GM23338 (cell line): ENCODE measurements around the gene IQCM. TPM values are rescaled to one million over a fixed set of nuclear protein-coding genes. Genes with fewer than 3 reads are reported as not detected.

Experiments
- ATAC-seq: fragments of 200-7000 bp; cut with Tn5 transposase; 3 replicates; pipeline ENCODE4 v1.9.1; 2020
- DNase-seq: peaks from one replicate; pipeline ENCODE4 v3.0.0-alpha.2; 2015; ENCODE audit warnings: low spot score
- H2AFZ ChIP-seq: fragments of 200-600 bp; sonication (generic); 2 replicates; pipeline ENCODE4 v1.8.0; 2016; ENCODE audit warnings: antibody characterized with exemption, mild to moderate bottlenecking, moderate library complexity
- H3F3A ChIP-seq: fragments of 200-600 bp; sonication (generic); replicated peaks from 2 replicates; pipeline ENCODE4 v1.8.0; 2017; ENCODE audit warnings: antibody characterized with exemption, mixed run types, low read depth
- H3K27ac ChIP-seq: fragments of 200-600 bp; sonication (generic); 2 replicates; pipeline ENCODE4 v1.6.1; 2016; ENCODE audit warnings: low read depth
- H3K27me3 ChIP-seq: fragments of 200-600 bp; sonication (generic); 2 replicates; pipeline ENCODE4 v1.8.0; 2016; ENCODE audit warnings: mild to moderate bottlenecking, mixed run types, moderate library complexity; ENCODE audit not compliant: insufficient read depth
- H3K36me3 ChIP-seq: fragments of 200-600 bp; sonication (generic); 2 replicates; pipeline ENCODE4 v1.8.0; 2016; ENCODE audit warnings: mild to moderate bottlenecking; ENCODE audit not compliant: insufficient read depth
- H3K4me1 ChIP-seq: fragments of 200-600 bp; sonication (generic); 2 replicates; pipeline ENCODE4 v1.8.0; 2016; ENCODE audit warnings: mild to moderate bottlenecking, moderate library complexity; ENCODE audit not compliant: insufficient read depth
- H3K4me2 ChIP-seq: fragments of 200-600 bp; sonication (generic); 2 replicates; pipeline ENCODE4 v1.7.1; 2017; ENCODE audit warnings: mixed run types
- H3K4me3 ChIP-seq: fragments of 200-600 bp; sonication (generic); 2 replicates; pipeline ENCODE4 v1.6.1; 2016; ENCODE audit warnings: mixed run types
- H3K79me2 ChIP-seq: fragments of 200-600 bp; sonication (generic); replicated peaks from 2 replicates; pipeline ENCODE4 v1.8.0; 2017; ENCODE audit warnings: mild to moderate bottlenecking; ENCODE audit not compliant: insufficient read depth
- H3K9me2 ChIP-seq: fragments of 200-600 bp; sonication (generic); 2 replicates; pipeline ENCODE4 v1.8.0; 2017; ENCODE audit not compliant: insufficient read depth
- H4K20me1 ChIP-seq: fragments of 200-600 bp; sonication (generic); replicated peaks from 2 replicates; pipeline ENCODE4 v1.8.0; 2017; ENCODE audit warnings: mild to moderate bottlenecking; ENCODE audit not compliant: insufficient read depth
- H3K27ac Mint-ChIP-seq: 2 replicates; pipeline ENCODE4 v1.8.0; 2020; ENCODE audit warnings: inconsistent platforms, mild to moderate bottlenecking, moderate library complexity, mixed read lengths
- H3K27me3 Mint-ChIP-seq: 3 replicates; pipeline ENCODE4 v1.8.0; 2022; ENCODE audit warnings: low read depth, mild to moderate bottlenecking, moderate library complexity, mixed read lengths, inconsistent platforms; ENCODE audit not compliant: insufficient read depth, poor library complexity
- H3K36me3 Mint-ChIP-seq: 3 replicates; pipeline ENCODE4 v1.8.0; 2021; ENCODE audit warnings: low read depth, mild to moderate bottlenecking, inconsistent platforms, moderate library complexity, mixed read lengths
- H3K4me1 Mint-ChIP-seq: 3 replicates; pipeline ENCODE4 v1.8.0; 2020; ENCODE audit warnings: mild to moderate bottlenecking, inconsistent platforms, mixed read lengths
- H3K4me3 Mint-ChIP-seq: 3 replicates; pipeline ENCODE4 v1.8.0; 2021; ENCODE audit warnings: moderate library complexity, mild to moderate bottlenecking, inconsistent platforms, mixed read lengths
- H3K9me3 Mint-ChIP-seq: 3 replicates; pipeline ENCODE4 v1.8.0; 2020; ENCODE audit warnings: moderate library complexity, mild to moderate bottlenecking, inconsistent platforms, mixed read lengths
- CREB1 ChIP-seq: fragments of 250-450 bp; sonication (Bioruptor Pico); IDR thresholded peaks from 2 replicates; pipeline ENCODE4 v1.5.0; 2020; ENCODE audit warnings: low read depth, mild to moderate bottlenecking, moderate library complexity
- EZH2 ChIP-seq: fragments of 200-600 bp; sonication (generic); IDR thresholded peaks from one replicate; pipeline ENCODE4 v1.8.0; 2017; ENCODE audit warnings: antibody characterized with exemption, mild to moderate bottlenecking, low read depth; ENCODE audit not compliant: unreplicated experiment
- EZH2phosphoT487 ChIP-seq: fragments of 200-600 bp; sonication (generic); IDR thresholded peaks from one replicate; pipeline ENCODE4 v1.8.1; 2018; ENCODE audit warnings: antibody characterized with exemption; ENCODE audit not compliant: unreplicated experiment
- JUNB ChIP-seq: IDR thresholded peaks from one replicate; pipeline ENCODE4 v1.6.1; 2016; ENCODE audit warnings: antibody characterized with exemption; ENCODE audit not compliant: unreplicated experiment
- NANOG ChIP-seq: IDR thresholded peaks from 2 replicates; pipeline ENCODE4 v1.6.1; 2016; ENCODE audit warnings: antibody characterized with exemption, borderline replicate concordance
- POLR2AphosphoS5 ChIP-seq: IDR thresholded peaks from 2 replicates; pipeline ENCODE4 v1.6.1; 2016; ENCODE audit warnings: antibody characterized with exemption, low read depth
- REST ChIP-seq: IDR thresholded peaks from one replicate; pipeline ENCODE4 v1.6.1; 2018; ENCODE audit warnings: antibody characterized with exemption; ENCODE audit not compliant: unreplicated experiment
- STAT1 ChIP-seq: IDR thresholded peaks from one replicate; pipeline ENCODE4 v1.6.1; 2016; ENCODE audit warnings: antibody characterized with exemption; ENCODE audit not compliant: unreplicated experiment
- ZNF331 ChIP-seq: fragments of 250-450 bp; sonication (Bioruptor Pico); IDR thresholded peaks from 2 replicates; pipeline ENCODE4 v1.5.0; 2020; ENCODE audit warnings: low read depth, mild to moderate bottlenecking, moderate library complexity
- ZNF462 ChIP-seq: fragments of 250-450 bp; sonication (Bioruptor Pico); IDR thresholded peaks from 2 replicates; pipeline ENCODE4 v1.5.0; 2020; ENCODE audit warnings: mild to moderate bottlenecking, moderate library complexity
- polyA plus RNA-seq: library from polyadenylated mRNA; unstranded; fragments of >200 nt; fragmentation: Nextera tagmentation; extraction: Ambion mirVana; gene quantifications from 2 replicates; pipeline ENCODE4 v1.2.1, GENCODE V29; 2016
- total RNA-seq: library from RNA; depleted of rRNA; stranded (reverse); fragments of >200 nt; shearing (Covaris generic); gene quantifications from 2 replicates; pipeline ENCODE4 v1.2.3, GENCODE V29; 2014

IQCM gene
- total and polyA plus RNA-seq, 2 experiments from 2014 or later = not detected

GRCh38 chr4:149604827-149605226 is 210.8 kb downstream of the IQCM start:
- H3K9me3 Mint-ChIP-seq = no peaks in the 10 kb centered on the region; the same call in 2 of the 3 replicates
- no peaks in the 10 kb centered on the region for H3K36me3 ChIP-seq
- H2AFZ ChIP-seq = 0 out of 2 replicates have a peak overlapping the region, but pooled peaks have one; percentile 6
- H3K27ac ChIP-seq = no peak overlapping the region
- H3F3A ChIP-seq = no peaks in the 10 kb centered on the region
- DNase-seq = no peak
- no peak overlapping the region for H3K4me3 Mint-ChIP-seq
- H3K4me1 Mint-ChIP-seq = peaks cover 6% of the 10 kb centered on the region; the same call in 2 of the 3 replicates
- H3K36me3 Mint-ChIP-seq = no peaks in the 10 kb centered on the region; the same call in 2 of the 3 replicates
- TF ChIP-seq EZH2phosphoT487 = no peak
- no peak for TF ChIP-seq POLR2AphosphoS5
- TF ChIP-seq ZNF331 = no peak
- TF ChIP-seq EZH2 = no peak
- TF ChIP-seq JUNB = no peak
- no peak for TF ChIP-seq STAT1
- TF ChIP-seq REST = no peak
- TF ChIP-seq CREB1 = no peak
- no peak overlapping the region for H3K4me2 ChIP-seq
- H3K4me1 ChIP-seq = no peaks in the 10 kb centered on the region
- no peak overlapping the region for H3K27ac Mint-ChIP-seq
- ATAC-seq = no peak
- no peaks in the 10 kb centered on the region for H3K79me2 ChIP-seq
- no peaks in the 10 kb centered on the region for H3K27me3 ChIP-seq
- no peaks in the 10 kb centered on the region for H4K20me1 ChIP-seq
- H3K4me3 ChIP-seq = no peak overlapping the region
- H3K9me2 ChIP-seq = no peaks in the 10 kb centered on the region
- peaks cover 3% of the 10 kb centered on the region for H3K27me3 Mint-ChIP-seq

GRCh38 chr4:149595500-149595899 is 220.1 kb downstream of the IQCM start:
- Histone ChIP-seq H3F3A (no peaks in the 10 kb centered on the region), H2AFZ (no peak overlapping the region), H3K4me2 (no peak overlapping the region), H3K79me2 (no peaks in the 10 kb centered on the region), H3K27me3 (no peaks in the 10 kb centered on the region), H4K20me1 (no peaks in the 10 kb centered on the region), H3K4me1 (no peaks in the 10 kb centered on the region), H3K36me3 (no peaks in the 10 kb centered on the region), H3K9me2 (0 out of 2 replicates have a peak, but pooled peaks cover 4% of the 10 kb centered on the region), H3K4me3 (no peak overlapping the region), H3K27ac (no peak overlapping the region)
- DNase-seq = no peak
- Mint-ChIP-seq H3K27me3 (no peaks in the 10 kb centered on the region), H3K9me3 (peaks cover 6% of the 10 kb centered on the region; the same call in 2 of the 3 replicates), H3K4me3 (no peak overlapping the region), H3K4me1 (0 out of 3 replicates have a peak, but pooled peaks cover 5% of the 10 kb centered on the region), H3K36me3 (no peaks in the 10 kb centered on the region), H3K27ac (no peak overlapping the region)
- ATAC-seq = no peak
- TF ChIP-seq JUNB = no peak
- TF ChIP-seq NANOG = no peak
- TF ChIP-seq STAT1 = no peak
- TF ChIP-seq ZNF462 (CRISPR knock-in tag) = no peak
- TF ChIP-seq EZH2 = no peak
